HL-60 (cell line): ENCODE measurements around the gene LRRC8D.

Experiments used
- DNase-seq, 2 experiments: peaks; one replicate each; pipeline ENCODE4 v3.0.0-alpha.2; 2010 to 2020; ENCODE audit warnings: low read depth in 1 of 2, low spot score in 1 of 2
- H3K27ac ChIP-seq: fragments of 250-450 bp; sonication (Bioruptor Pico); replicated peaks from 2 replicates; pipeline ENCODE4 v1.5.1; 2020; ENCODE audit warnings: mild to moderate bottlenecking, moderate library complexity
- H3K27me3 ChIP-seq: fragments of 250-450 bp; sonication (Bioruptor Pico); 2 replicates; pipeline ENCODE4 v1.5.1; 2021; ENCODE audit warnings: mild to moderate bottlenecking, moderate library complexity; ENCODE audit not compliant: insufficient read depth, poor library complexity, severe bottlenecking
- H3K4me3 ChIP-seq: replicated peaks from 2 replicates; pipeline ENCODE4 v1.5.1; 2011; ENCODE audit warnings: mild to moderate bottlenecking, control low read depth, low read length; ENCODE audit not compliant: insufficient read depth
- GABPA ChIP-seq: IDR thresholded peaks from 2 replicates; pipeline ENCODE4 v1.6.1; 2012; ENCODE audit warnings: low read depth
- POLR2AphosphoS5 ChIP-seq: IDR thresholded peaks from 2 replicates; pipeline ENCODE4 v1.6.1; 2012; ENCODE audit warnings: low read depth
- SPI1 ChIP-seq: IDR thresholded peaks from 2 replicates; pipeline ENCODE4 v1.6.1; 2012; ENCODE audit warnings: low read depth, mild to moderate bottlenecking, borderline replicate concordance
- TF ChIP-seq, protein P1 (sequence below): IDR thresholded peaks from one replicate; pipeline ENCODE4 v1.5.1; 2011; ENCODE audit warnings: low read length, control low read depth, inconsistent platforms; ENCODE audit not compliant: insufficient read depth
- TF ChIP-seq, protein P2 (sequence below): IDR thresholded peaks from 2 replicates; pipeline ENCODE4 v1.6.1; 2012; ENCODE audit warnings: low read depth; ENCODE audit not compliant: insufficient replicate concordance

The LRRC8D gene

DNA sequence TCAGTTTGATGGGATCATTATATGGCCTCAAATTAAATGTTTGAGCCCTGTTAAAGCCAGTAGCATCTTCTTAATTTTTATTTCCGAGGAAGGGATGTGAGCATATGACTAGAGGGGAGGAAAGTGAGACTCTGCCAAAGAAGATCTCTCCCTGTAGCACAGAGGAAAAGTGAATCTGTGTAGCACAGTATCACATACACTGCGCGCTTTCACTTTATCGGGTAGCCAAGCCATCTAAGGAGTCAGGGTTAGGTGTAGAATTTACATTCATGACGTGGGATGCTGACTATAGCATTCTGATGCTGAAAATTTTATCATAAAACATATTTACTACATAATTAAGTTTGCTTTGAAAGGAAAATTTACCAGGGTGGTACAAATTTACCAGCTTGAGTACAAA is 24.0 kb downstream of the LRRC8D start:
- TF ChIP-seq POLR2AphosphoS5 (no peak), GABPA (no peak), SPI1 (no peak)
- TF ChIP-seq, protein P1, sequence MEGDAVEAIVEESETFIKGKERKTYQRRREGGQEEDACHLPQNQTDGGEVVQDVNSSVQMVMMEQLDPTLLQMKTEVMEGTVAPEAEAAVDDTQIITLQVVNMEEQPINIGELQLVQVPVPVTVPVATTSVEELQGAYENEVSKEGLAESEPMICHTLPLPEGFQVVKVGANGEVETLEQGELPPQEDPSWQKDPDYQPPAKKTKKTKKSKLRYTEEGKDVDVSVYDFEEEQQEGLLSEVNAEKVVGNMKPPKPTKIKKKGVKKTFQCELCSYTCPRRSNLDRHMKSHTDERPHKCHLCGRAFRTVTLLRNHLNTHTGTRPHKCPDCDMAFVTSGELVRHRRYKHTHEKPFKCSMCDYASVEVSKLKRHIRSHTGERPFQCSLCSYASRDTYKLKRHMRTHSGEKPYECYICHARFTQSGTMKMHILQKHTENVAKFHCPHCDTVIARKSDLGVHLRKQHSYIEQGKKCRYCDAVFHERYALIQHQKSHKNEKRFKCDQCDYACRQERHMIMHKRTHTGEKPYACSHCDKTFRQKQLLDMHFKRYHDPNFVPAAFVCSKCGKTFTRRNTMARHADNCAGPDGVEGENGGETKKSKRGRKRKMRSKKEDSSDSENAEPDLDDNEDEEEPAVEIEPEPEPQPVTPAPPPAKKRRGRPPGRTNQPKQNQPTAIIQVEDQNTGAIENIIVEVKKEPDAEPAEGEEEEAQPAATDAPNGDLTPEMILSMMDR = no peak
- TF ChIP-seq, protein P2, sequence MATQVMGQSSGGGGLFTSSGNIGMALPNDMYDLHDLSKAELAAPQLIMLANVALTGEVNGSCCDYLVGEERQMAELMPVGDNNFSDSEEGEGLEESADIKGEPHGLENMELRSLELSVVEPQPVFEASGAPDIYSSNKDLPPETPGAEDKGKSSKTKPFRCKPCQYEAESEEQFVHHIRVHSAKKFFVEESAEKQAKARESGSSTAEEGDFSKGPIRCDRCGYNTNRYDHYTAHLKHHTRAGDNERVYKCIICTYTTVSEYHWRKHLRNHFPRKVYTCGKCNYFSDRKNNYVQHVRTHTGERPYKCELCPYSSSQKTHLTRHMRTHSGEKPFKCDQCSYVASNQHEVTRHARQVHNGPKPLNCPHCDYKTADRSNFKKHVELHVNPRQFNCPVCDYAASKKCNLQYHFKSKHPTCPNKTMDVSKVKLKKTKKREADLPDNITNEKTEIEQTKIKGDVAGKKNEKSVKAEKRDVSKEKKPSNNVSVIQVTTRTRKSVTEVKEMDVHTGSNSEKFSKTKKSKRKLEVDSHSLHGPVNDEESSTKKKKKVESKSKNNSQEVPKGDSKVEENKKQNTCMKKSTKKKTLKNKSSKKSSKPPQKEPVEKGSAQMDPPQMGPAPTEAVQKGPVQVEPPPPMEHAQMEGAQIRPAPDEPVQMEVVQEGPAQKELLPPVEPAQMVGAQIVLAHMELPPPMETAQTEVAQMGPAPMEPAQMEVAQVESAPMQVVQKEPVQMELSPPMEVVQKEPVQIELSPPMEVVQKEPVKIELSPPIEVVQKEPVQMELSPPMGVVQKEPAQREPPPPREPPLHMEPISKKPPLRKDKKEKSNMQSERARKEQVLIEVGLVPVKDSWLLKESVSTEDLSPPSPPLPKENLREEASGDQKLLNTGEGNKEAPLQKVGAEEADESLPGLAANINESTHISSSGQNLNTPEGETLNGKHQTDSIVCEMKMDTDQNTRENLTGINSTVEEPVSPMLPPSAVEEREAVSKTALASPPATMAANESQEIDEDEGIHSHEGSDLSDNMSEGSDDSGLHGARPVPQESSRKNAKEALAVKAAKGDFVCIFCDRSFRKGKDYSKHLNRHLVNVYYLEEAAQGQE = no peak
- no peak overlapping the region for H3K27ac ChIP-seq
- no peak overlapping the region for H3K4me3 ChIP-seq
- H3K27me3 ChIP-seq = no peaks in the 10 kb centered on the region
- DNase-seq = no peak

DNA sequence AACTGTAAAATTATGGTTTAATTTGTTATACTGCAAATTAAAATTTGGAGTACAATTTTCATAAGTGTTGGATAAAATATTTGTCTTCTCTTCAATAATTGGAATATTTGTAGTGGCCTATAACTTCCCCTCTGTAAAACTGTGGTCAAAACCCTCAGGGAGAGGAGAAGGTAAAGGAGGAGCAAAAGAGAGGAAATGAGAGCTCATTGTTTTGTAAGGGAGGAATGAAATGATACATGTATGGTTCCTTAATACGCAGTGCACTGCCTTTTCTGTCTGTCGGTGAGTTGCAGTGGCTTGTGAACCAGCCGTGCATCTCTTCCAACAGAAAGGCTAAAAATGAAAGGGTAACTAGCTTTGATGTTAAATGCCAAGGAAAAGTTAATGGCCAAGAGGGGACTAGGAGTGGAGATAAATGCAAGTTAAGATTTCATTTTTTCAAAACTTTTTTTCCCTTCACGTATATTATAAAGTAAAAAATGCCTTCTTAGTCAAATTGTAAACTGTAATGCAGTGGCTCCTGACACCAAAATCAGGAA is 26.4 kb downstream of the LRRC8D start:
- H3K4me3 ChIP-seq = no peak overlapping the region
- peak in 1 of 2 experiments; percentile 28 for DNase-seq
- TF ChIP-seq POLR2AphosphoS5 (no peak), SPI1 (peak; percentile 70)
- H3K27ac ChIP-seq = no peak overlapping the region
- H3K27me3 ChIP-seq = no peaks in the 10 kb centered on the region

DNA sequence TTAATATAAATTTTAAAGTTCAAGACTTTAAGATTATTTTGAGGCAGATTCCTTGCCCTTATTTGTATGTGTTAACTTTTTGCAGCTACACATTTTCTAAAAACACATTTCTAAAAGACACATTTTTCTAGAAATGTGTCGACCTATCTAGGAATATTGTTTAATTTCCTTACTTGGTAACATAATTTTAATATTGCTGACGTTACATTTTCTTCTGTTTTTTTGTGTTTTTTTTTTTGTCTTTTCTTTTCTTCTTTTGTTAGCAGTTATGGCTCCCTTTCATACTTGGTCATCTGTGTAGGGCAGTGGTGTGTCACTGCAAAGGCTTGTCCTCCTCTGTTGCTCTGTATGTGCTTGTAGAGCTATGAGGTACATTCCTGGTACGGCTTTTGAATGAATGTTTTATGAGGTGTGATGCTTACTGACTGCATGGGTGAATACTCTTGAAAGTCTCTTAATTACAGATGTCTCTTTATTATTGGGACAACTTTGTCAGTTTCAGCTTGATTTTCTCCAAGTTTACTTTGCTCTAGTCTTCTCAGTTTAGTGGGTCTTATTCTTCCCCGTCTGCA is 30.1 kb downstream of the LRRC8D start:
- TF ChIP-seq POLR2AphosphoS5 (no peak), SPI1 (no peak), GABPA (no peak)
- TF ChIP-seq, protein P1 = no peak
- TF ChIP-seq, protein P2 = no peak
- H3K4me3 ChIP-seq = no peak overlapping the region
- H3K27ac ChIP-seq = no peak overlapping the region
- H3K27me3 ChIP-seq = no peaks in the 10 kb centered on the region
- DNase-seq = no peak

DNA sequence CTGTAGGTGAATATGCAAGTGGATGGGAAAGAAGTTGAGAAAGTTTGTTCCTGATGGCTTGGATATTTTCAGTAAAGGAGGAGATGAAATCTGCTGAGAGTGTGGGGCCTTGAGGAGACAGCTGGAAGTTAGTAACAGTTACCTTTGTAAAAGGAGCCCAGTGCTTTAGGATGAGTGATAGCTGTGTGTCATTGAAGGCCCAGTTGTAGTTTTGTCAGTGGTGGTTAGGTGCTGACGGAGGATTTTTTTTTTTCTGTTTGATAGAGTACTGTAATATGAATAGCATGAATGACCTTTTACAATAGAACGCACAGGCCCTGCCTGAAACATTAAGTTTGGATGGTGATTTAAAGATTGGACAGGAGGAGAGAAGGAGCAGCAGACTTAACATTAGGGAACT is 33.3 kb downstream of the LRRC8D start:
- Histone ChIP-seq H3K4me3 (no peak overlapping the region), H3K27ac (no peak overlapping the region), H3K27me3 (no peaks in the 10 kb centered on the region)
- TF ChIP-seq, protein P1 = no peak
- TF ChIP-seq GABPA (no peak), POLR2AphosphoS5 (no peak), SPI1 (no peak)
- TF ChIP-seq, protein P2 = no peak
- no peak for DNase-seq
